Measurements from ENCODE around the gene PHLDB1. TPM values are rescaled to one million over a fixed set of nuclear protein-coding genes. Genes with fewer than 3 reads are reported as not detected.

The PHLDB1 gene
- total and polyA plus RNA-seq, 2 donors (not counting 3 experiments of a cell fraction or from before 2014, with no cell fraction given), result 99.7 to 183 TPM

GRCh38 chr11:118560806-118561205, 46.6 kb upstream of the PHLDB1 start:
- ChIA-PET CTCF (no interaction called here), POLR2A (no interaction called here)
- Histone ChIP-seq H3K4me2 (ENCODE audit: insufficient read depth, low read length) (no peak overlapping the region), H3K4me3 (replicated peaks in 1 of 3; ENCODE audit: insufficient read depth in 1 of 3, low read depth in 1 of 3, low read length in 3 of 3) (no peak overlapping the region), H3K4me1 (ENCODE audit: control insufficient read depth, extremely low read depth, insufficient read depth, low read length) (peaks cover 5% of the 10 kb centered on the region), H4K20me1 (replicated peaks; ENCODE audit: control insufficient read depth, extremely low read depth, insufficient read depth, low read length) (no peaks in the 10 kb centered on the region), H3K9ac (replicated peaks; ENCODE audit: extremely low read depth, insufficient read depth, low read length) (no peak overlapping the region), H3K79me2 (ENCODE audit: control insufficient read depth, insufficient read depth, low read length) (no peaks in the 10 kb centered on the region), H3K36me3 (ENCODE audit: control insufficient read depth in 2 of 2, extremely low read depth in 1 of 2, insufficient read depth in 2 of 2, low read length in 2 of 2) (peaks cover 0 to 2% of the 10 kb centered on the region in 2 experiments), H3K9me1 (replicated peaks; ENCODE audit: control insufficient read depth, extremely low read depth, insufficient read depth, low read length) (no peaks in the 10 kb centered on the region), H3K9me3 (replicated peaks; ENCODE audit: control insufficient read depth, insufficient read depth, low read length) (no peaks in the 10 kb centered on the region), H3K27ac (ENCODE audit: insufficient read depth, low read depth, low read length) (no peak overlapping the region), H3K27me3 (ENCODE audit: control insufficient read depth in 2 of 2, insufficient read depth in 2 of 2, low read length in 2 of 2) (no peaks in the 10 kb centered on the region), H2AFZ (ENCODE audit: low read depth, low read length) (no peak overlapping the region)
- intact Hi-C loops (cut with micrococcal nuclease) (loop anchor here (10.0 kb wide), 1 partner anchor 46 kb away; no protein-coding TSS in a partner anchor), dilution Hi-C loops (cut with MboI; ENCODE audit: extremely low pct_ligation_motif_present, low sequenced_read_pairs) (no loop called here)
- FAIRE-seq (no peak), DNase-seq (ENCODE audit: low read depth, low spot score) (no peak)
- BruUV-seq (replicated peaks), result no TSS peak
- TF ChIP-seq EZH2 (IDR thresholded peaks at IDR 0.05; ENCODE audit: borderline replicate concordance, low read depth, low read length, severe bottlenecking) (no peak), MAX (IDR thresholded peaks at IDR 0.05; ENCODE audit: insufficient read depth, insufficient read length) (no peak), POLR2A (IDR thresholded peaks at IDR 0.05; ENCODE audit: low read depth, low read length) (no peak), FOS (IDR thresholded peaks at IDR 0.05; ENCODE audit: borderline replicate concordance, insufficient read depth, low read length) (no peak), CTCF (IDR thresholded peaks at IDR 0.05; ENCODE audit: extremely low read depth in 1 of 2, insufficient read depth in 1 of 2, low read depth in 1 of 2, low read length in 2 of 2) (no peak), MYC (IDR thresholded peaks at IDR 0.05; ENCODE audit: low read depth, low read length) (no peak)

DNA sequence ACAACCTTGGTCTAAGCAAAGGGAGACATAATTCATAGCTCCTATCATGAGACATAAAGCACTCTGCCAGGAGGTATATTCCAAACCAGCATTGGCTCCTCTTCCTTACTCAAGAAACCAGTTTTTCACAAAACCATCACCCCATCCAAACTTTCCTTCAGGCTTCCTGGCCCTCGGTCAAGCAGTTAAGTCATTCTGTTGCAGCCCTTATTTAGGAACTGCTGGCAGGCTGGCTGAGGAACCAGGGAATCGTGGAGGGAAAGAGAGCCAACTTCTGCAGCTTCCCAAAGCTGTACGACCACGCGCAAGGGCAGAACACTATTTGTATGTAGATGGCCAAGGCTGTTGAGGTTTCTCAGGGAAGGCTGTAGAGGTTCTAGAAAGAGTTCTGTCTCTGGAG, 42.4 kb upstream of the PHLDB1 start:
- CTCF ChIA-PET, result no interaction called here
- no peak overlapping the region for H3K9ac ChIP-seq (replicated peaks; ENCODE audit: extremely low read depth, insufficient read depth, low read length)
- BruUV-seq (replicated peaks), result no TSS peak
- intact Hi-C loops (cut with micrococcal nuclease), result loop anchor here (5.0 to 10.0 kb wide), 4 partner anchors 50 to 273 kb away; partner anchors contain the start of gene KMT2A
- no peaks in the 10 kb centered on the region for H4K20me1 ChIP-seq (replicated peaks; ENCODE audit: control insufficient read depth, extremely low read depth, insufficient read depth, low read length)
- H2AFZ ChIP-seq (ENCODE audit: low read depth, low read length), result no peak overlapping the region
- FAIRE-seq (no peak), DNase-seq (ENCODE audit: low read depth, low spot score) (no peak)
- H3K9me1 ChIP-seq (replicated peaks; ENCODE audit: control insufficient read depth, extremely low read depth, insufficient read depth, low read length), result no peaks in the 10 kb centered on the region
- dilution Hi-C loops (cut with MboI; ENCODE audit: extremely low pct_ligation_motif_present, low sequenced_read_pairs), result no loop called here
- TF ChIP-seq CTCF (IDR thresholded peaks at IDR 0.05; ENCODE audit: extremely low read depth in 1 of 2, insufficient read depth in 1 of 2, low read depth in 1 of 2, low read length in 2 of 2) (no peak), FOS (IDR thresholded peaks at IDR 0.05; ENCODE audit: borderline replicate concordance, insufficient read depth, low read length) (no peak), MAX (IDR thresholded peaks at IDR 0.05; ENCODE audit: insufficient read depth, insufficient read length) (no peak), MYC (IDR thresholded peaks at IDR 0.05; ENCODE audit: low read depth, low read length) (no peak), EZH2 (IDR thresholded peaks at IDR 0.05; ENCODE audit: borderline replicate concordance, low read depth, low read length, severe bottlenecking) (no peak), JUN (IDR thresholded peaks at IDR 0.05; ENCODE audit: borderline replicate concordance, insufficient read depth, insufficient read length, low read depth) (no peak), POLR2AphosphoS5 (IDR thresholded peaks at IDR 0.05; ENCODE audit: insufficient read depth, low read depth, low read length) (no peak), GATA2 (IDR thresholded peaks at IDR 0.05; ENCODE audit: insufficient read depth, insufficient read length, low read depth, low read length) (no peak), POLR2A (IDR thresholded peaks at IDR 0.05; ENCODE audit: low read depth, low read length) (no peak)
- no peaks in the 10 kb centered on the region for H3K36me3 ChIP-seq (ENCODE audit: control insufficient read depth in 2 of 2, extremely low read depth in 1 of 2, insufficient read depth in 2 of 2, low read length in 2 of 2)
- peak overlapping the region; percentile 2 for H3K4me2 ChIP-seq (ENCODE audit: insufficient read depth, low read length)
- no peak overlapping the region for H3K4me3 ChIP-seq (replicated peaks in 1 of 3; ENCODE audit: insufficient read depth in 1 of 3, low read depth in 1 of 3, low read length in 3 of 3)
- H3K79me2 ChIP-seq (ENCODE audit: control insufficient read depth, insufficient read depth, low read length), result no peaks in the 10 kb centered on the region
- H3K4me1 ChIP-seq (ENCODE audit: control insufficient read depth, extremely low read depth, insufficient read depth, low read length), result peaks cover 5% of the 10 kb centered on the region
- H3K27ac ChIP-seq (ENCODE audit: insufficient read depth, low read depth, low read length), result no peak overlapping the region
- H3K27me3 ChIP-seq (ENCODE audit: control insufficient read depth in 2 of 2, insufficient read depth in 2 of 2, low read length in 2 of 2), result no peaks in the 10 kb centered on the region
- H3K9me3 ChIP-seq (replicated peaks; ENCODE audit: control insufficient read depth, insufficient read depth, low read length), result no peaks in the 10 kb centered on the region
- POLR2A ChIA-PET, result no interaction called here
